ENCODE results near the gene CNTFR. TPM values are rescaled to one million over a fixed set of nuclear protein-coding genes. Genes with fewer than 3 reads are reported as not detected.

The CNTFR gene
- total RNA-seq, 6 experiments from 2014 or later, result 0.71 to 12.5 (median 3.4) TPM

DNA sequence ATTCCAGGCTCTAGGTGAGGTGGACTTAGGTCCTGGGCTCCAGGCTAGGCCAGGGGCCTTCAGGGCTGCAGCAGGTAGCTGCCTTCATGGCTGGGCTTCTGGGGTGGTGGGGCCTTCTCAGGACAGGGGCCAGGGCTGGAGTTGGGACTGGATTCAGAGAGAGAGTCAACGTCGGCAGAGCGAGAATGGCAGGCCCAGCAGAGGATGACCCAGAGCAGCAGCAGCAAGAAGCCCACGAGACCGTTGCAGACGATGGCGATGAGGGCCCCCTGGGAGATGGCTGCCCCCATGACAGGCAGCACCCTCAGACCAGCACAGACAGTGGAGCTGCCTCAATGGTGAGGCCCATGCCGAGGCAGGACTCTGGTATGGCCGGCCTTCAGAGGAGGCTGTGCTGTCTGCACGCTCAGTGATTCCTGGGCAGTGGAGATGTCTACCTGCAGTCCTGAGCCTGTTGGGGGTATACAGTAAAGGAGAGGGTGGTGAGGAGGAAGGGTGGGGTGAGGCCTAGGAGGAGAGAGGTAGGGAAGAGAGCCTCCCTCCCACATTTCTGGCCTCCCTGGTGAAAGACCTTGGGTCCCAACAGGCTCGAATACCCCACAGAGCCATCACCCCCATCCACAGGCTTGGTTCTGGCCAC lies 68.0 kb downstream of the CNTFR start:
- no peaks in the 10 kb centered on the region for H3K9me3 ChIP-seq
- ATAC-seq, result no peak
- H3K4me1 ChIP-seq, result peaks cover 0 to 9% (median 2%) of the 10 kb centered on the region in 4 donors
- no peak overlapping the region for H3K27ac ChIP-seq
- no peaks in the 10 kb centered on the region for H3K36me3 ChIP-seq
- TF ChIP-seq POLR2A (IDR thresholded peaks at IDR 0.05), result no peak
- TF ChIP-seq, protein P1, sequence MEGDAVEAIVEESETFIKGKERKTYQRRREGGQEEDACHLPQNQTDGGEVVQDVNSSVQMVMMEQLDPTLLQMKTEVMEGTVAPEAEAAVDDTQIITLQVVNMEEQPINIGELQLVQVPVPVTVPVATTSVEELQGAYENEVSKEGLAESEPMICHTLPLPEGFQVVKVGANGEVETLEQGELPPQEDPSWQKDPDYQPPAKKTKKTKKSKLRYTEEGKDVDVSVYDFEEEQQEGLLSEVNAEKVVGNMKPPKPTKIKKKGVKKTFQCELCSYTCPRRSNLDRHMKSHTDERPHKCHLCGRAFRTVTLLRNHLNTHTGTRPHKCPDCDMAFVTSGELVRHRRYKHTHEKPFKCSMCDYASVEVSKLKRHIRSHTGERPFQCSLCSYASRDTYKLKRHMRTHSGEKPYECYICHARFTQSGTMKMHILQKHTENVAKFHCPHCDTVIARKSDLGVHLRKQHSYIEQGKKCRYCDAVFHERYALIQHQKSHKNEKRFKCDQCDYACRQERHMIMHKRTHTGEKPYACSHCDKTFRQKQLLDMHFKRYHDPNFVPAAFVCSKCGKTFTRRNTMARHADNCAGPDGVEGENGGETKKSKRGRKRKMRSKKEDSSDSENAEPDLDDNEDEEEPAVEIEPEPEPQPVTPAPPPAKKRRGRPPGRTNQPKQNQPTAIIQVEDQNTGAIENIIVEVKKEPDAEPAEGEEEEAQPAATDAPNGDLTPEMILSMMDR (IDR thresholded peaks at IDR 0.05), result no peak
- no peak overlapping the region for H3K4me3 ChIP-seq
- H3K27me3 ChIP-seq, result no peaks in the 10 kb centered on the region
- intact Hi-C loops (cut with DNase I), result no loop called here
- WGBS (ENCODE audit: insufficient coverage, low coverage, low lambda C conversion rate, missing lambda C conversion rate), result 95% methylated on average over 4 of the region's 11 CpGs
- DNase-seq, result no peak

DNA sequence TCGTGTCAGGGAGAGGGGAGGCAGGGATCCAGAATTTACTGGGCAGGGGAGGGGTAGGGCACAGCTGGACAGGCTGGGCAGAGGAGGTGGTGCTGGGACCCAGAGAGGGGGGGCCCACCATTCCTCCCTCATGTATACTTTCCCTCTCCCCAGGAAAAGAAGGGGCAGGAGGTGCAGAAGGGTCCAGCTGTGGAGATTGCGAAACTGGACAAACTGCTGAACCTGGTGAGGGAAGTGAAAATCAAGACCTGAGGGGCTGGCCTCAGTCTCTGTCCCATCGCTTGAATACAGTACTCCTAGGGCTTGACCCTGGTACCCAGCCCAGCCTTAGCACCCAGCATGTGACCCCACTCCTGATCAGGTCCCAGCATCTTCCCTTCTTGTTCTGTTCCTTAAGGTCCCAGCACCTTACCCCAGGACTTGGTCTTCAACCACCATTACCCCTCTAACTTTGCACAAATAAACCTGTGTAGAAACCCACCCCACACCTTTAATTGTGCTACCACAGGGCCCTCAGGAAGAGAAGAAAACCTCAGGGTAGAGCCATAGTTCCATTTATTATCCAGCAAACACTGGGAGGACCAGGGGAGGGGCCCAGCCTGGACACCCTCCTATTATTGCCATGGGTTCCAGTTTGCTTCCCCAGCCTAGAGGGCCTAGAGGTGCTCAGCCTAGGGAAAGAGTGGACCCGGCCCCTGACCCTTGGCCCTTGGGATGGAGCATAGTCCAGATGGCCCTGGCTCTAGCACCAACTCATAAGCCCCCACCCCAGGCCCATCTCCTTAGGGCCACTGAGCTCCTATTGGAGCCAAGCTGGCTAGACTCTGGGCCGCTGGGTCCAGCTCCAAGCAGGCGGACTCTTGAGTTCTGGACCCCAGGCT lies 68.8 kb downstream of the CNTFR start:
- ATAC-seq (no peak), DNase-seq (no peak)
- intact Hi-C loops (cut with DNase I), result no loop called here
- no peak overlapping the region for H3K4me3 ChIP-seq
- peaks cover 0 to 9% (median 2%) of the 10 kb centered on the region in 4 donors for H3K4me1 ChIP-seq
- 100% methylated on average over 1 of the region's 6 CpGs for WGBS (ENCODE audit: insufficient coverage, low coverage, low lambda C conversion rate, missing lambda C conversion rate)
- no peak overlapping the region for H3K27ac ChIP-seq
- TF ChIP-seq, protein P1 (IDR thresholded peaks at IDR 0.05), result no peak
- TF ChIP-seq POLR2A (IDR thresholded peaks at IDR 0.05), result no peak
- no peaks in the 10 kb centered on the region for H3K36me3 ChIP-seq
- H3K27me3 ChIP-seq, result no peaks in the 10 kb centered on the region
- H3K9me3 ChIP-seq, result no peaks in the 10 kb centered on the region

DNA sequence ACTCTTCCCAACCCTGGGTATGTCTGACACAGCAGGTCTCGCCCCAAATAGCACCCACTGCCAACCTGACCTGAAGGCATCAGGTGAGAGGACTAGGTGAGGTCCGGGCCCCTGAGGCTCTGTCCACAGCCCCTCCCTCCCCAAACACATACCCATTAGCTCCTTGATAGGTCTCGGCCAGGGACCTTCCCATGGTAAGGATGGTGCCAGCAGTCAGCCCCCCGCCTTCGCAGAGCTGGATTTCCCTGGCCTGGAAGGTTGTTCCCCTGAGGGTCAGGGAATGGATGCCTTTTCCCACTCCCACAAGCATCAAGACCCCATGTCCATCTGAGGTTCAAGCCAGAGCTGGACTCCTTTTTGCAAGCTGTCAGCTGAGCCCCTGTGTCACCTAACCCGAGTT lies 69.4 kb downstream of the CNTFR start:
- Histone ChIP-seq H3K4me3 (no peak overlapping the region), H3K27ac (no peak overlapping the region), H3K27me3 (no peaks in the 10 kb centered on the region), H3K36me3 (no peaks in the 10 kb centered on the region), H3K9me3 (no peaks in the 10 kb centered on the region), H3K4me1 (peaks cover 0 to 9% (median 2%) of the 10 kb centered on the region in 4 donors)
- TF ChIP-seq, protein P1 (IDR thresholded peaks at IDR 0.05), result no peak
- no peak for TF ChIP-seq POLR2A (IDR thresholded peaks at IDR 0.05)
- intact Hi-C loops (cut with DNase I), result no loop called here
- 84% methylated on average over 4 of the region's 6 CpGs for WGBS (ENCODE audit: insufficient coverage, low coverage, low lambda C conversion rate, missing lambda C conversion rate)
- ATAC-seq (no peak), DNase-seq (no peak)

DNA sequence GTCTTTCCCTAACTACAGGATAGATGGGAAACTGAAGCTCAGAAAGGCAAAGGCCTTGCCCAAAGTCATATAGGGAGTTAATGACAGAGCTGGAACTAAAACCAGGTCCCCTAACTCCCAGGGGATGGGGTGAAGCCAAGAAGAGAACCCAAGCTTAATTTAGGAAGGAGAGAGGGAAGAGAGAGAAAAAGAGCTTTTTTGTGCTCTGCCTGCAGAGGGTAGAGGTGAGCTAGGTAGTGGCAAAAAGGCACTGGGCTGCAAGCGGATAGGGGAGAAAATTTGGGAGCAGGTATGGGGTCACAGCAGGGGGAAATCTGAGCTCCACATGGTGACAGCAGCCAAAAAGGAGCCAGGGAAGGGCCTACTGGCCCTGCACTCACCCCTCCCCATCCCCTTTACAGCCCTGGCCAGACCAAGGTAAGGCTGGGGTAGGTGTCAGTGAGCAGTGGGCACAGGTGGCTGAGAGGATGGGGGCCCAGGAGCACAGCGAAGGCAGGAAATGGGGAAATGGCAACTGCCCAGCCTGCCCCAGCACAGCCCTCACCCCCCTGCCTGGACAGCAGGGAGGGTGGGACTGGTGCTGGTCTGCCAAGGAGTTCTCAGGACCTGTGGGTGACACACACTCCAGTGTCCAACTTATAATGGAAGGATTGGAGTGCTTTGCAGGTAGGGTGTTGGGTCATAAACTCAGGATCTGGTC lies 70.1 kb downstream of the CNTFR start:
- Histone ChIP-seq H3K4me3 (no peak overlapping the region), H3K36me3 (no peaks in the 10 kb centered on the region), H3K27ac (no peak overlapping the region), H3K9me3 (no peaks in the 10 kb centered on the region), H3K4me1 (peaks cover 0 to 9% (median 2%) of the 10 kb centered on the region in 4 donors), H3K27me3 (no peaks in the 10 kb centered on the region)
- TF ChIP-seq, protein P1 (IDR thresholded peaks at IDR 0.05), result peak; percentile 39 to 48 (median 42)
- no peak for TF ChIP-seq POLR2A (IDR thresholded peaks at IDR 0.05)
- DNase-seq (no peak), ATAC-seq (no peak)
- intact Hi-C loops (cut with DNase I), result no loop called here
- WGBS (ENCODE audit: insufficient coverage, low coverage, low lambda C conversion rate, missing lambda C conversion rate), result 75% methylated on average over 1 of the region's 2 CpGs
